HEK293 (cell line): ENCODE results near the gene RPS18.

Experiments used
- MZF1 ChIP-seq: fragments of 450-650 bp; formaldehyde crosslinking; IDR thresholded peaks from 2 replicates; pipeline ENCODE4 v1.5.1; 2017; ENCODE audit warnings: missing biosample characterization, missing genetic modification characterization, borderline replicate concordance
- PRDM10 ChIP-seq: fragments of 450-650 bp; formaldehyde crosslinking; IDR thresholded peaks from 2 replicates; pipeline ENCODE4 v1.5.1; 2016; ENCODE audit warnings: missing biosample characterization, missing genetic modification characterization
- RBAK ChIP-seq: fragments of 450-650 bp; formaldehyde crosslinking; IDR thresholded peaks from 2 replicates; pipeline ENCODE4 v1.5.1; 2016; ENCODE audit warnings: missing biosample characterization, missing genetic modification characterization
- REPIN1 ChIP-seq: fragments of 450-650 bp; formaldehyde crosslinking; IDR thresholded peaks from 2 replicates; pipeline ENCODE4 v1.5.1; 2017; ENCODE audit warnings: missing biosample characterization, missing genetic modification characterization, low read depth
- SALL2 ChIP-seq: fragments of 450-650 bp; formaldehyde crosslinking; IDR thresholded peaks from 2 replicates; pipeline ENCODE4 v1.5.0; 2017; ENCODE audit warnings: missing biosample characterization, mild to moderate bottlenecking, missing genetic modification characterization, borderline replicate concordance
- ZBTB48 ChIP-seq: fragments of 450-650 bp; formaldehyde crosslinking; IDR thresholded peaks from 2 replicates; pipeline ENCODE4 v1.5.1; 2016; ENCODE audit warnings: missing biosample characterization, missing genetic modification characterization
- ZNF146 ChIP-seq: fragments of 450-650 bp; formaldehyde crosslinking; IDR thresholded peaks from 2 replicates; pipeline ENCODE4 v1.5.1; 2016; ENCODE audit warnings: missing biosample characterization, missing genetic modification characterization
- ZNF223 ChIP-seq: fragments of 450-650 bp; formaldehyde crosslinking; IDR thresholded peaks from 2 replicates; pipeline ENCODE4 v1.5.1; 2016; ENCODE audit warnings: missing biosample characterization, missing genetic modification characterization
- ZNF280D ChIP-seq: fragments of 450-650 bp; formaldehyde crosslinking; IDR thresholded peaks from 2 replicates; pipeline ENCODE4 v1.5.1; 2016; ENCODE audit warnings: missing biosample characterization, missing genetic modification characterization
- ZNF324 ChIP-seq: fragments of 450-650 bp; formaldehyde crosslinking; IDR thresholded peaks from 2 replicates; pipeline ENCODE4 v1.5.1; 2016; ENCODE audit warnings: missing biosample characterization, missing genetic modification characterization
- ZNF391 ChIP-seq: fragments of 450-650 bp; formaldehyde crosslinking; IDR thresholded peaks from 2 replicates; pipeline ENCODE4 v1.5.1; 2016; ENCODE audit warnings: low read depth, missing biosample characterization, missing genetic modification characterization, borderline replicate concordance
- ZNF501 ChIP-seq: fragments of 450-650 bp; formaldehyde crosslinking; IDR thresholded peaks from 2 replicates; pipeline ENCODE4 v1.5.1; 2016; ENCODE audit warnings: missing biosample characterization, missing genetic modification characterization
- ZNF600 ChIP-seq: fragments of 450-650 bp; formaldehyde crosslinking; IDR thresholded peaks from 2 replicates; pipeline ENCODE4 v1.5.1; 2016; ENCODE audit warnings: missing biosample characterization, missing genetic modification characterization
- ZNF664 ChIP-seq: fragments of 450-650 bp; formaldehyde crosslinking; IDR thresholded peaks from 2 replicates; pipeline ENCODE4 v1.5.1; 2016; ENCODE audit warnings: missing biosample characterization, missing genetic modification characterization
- ZSCAN18 ChIP-seq: fragments of 450-650 bp; formaldehyde crosslinking; IDR thresholded peaks from 2 replicates; pipeline ENCODE4 v1.5.1; 2016; ENCODE audit warnings: missing biosample characterization, missing genetic modification characterization
- TF ChIP-seq, protein P1 (sequence below): fragments of 450-650 bp; formaldehyde crosslinking; IDR thresholded peaks from 2 replicates; pipeline ENCODE4 v1.5.1; 2016; ENCODE audit warnings: missing biosample characterization, missing genetic modification characterization, borderline replicate concordance
- TF ChIP-seq, protein P2 (sequence below): fragments of 450-650 bp; formaldehyde crosslinking; IDR thresholded peaks from 2 replicates; pipeline ENCODE4 v1.5.1; 2016; ENCODE audit warnings: missing biosample characterization, missing genetic modification characterization

The RPS18 gene

DNA sequence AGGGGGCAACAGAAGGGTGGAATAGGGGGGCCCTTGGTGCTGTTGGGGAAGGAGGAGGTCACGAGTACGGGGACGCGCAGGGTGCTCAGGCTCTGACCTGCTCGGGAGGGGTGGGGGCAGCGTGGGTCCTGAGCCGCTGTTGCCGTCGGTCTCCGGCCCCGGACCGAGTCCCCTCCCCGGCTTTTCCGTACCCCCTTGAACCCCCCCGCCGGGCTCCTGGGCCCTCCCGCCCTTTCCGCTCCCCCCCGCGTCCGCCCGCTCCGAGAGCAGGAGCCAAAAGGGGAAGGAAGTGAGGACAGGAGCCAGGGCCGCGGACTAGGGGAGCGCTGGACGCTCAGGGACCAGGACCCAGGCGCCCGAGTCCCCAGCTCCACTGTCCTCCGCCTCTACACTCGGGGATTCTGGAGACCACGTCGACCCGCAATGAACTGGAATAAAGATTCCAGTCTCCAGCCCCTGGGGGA is 26.9 kb downstream of the RPS18 start, which contains the start of gene RGL2 (continued):
- TF ChIP-seq ZNF501 (tag by site-specific recombination) (0 out of 2 replicates have a peak, but pooled peaks have one; percentile 18), PRDM10 (tag by site-specific recombination) (peak; percentile 87), RBAK (no peak), ZNF664 (no peak), REPIN1 (tag by site-specific recombination) (no peak), ZNF146 (tag by site-specific recombination) (no peak), ZNF600 (tag by site-specific recombination) (no peak), SALL2 (no peak), ZNF391 (tag by site-specific recombination) (no peak), ZNF324 (tag by site-specific recombination) (no peak), ZSCAN18 (no peak), ZNF280D (tag by site-specific recombination) (no peak), ZNF223 (tag by site-specific recombination) (no peak), MZF1 (tag by site-specific recombination) (no peak), ZBTB48 (tag by site-specific recombination) (peak; percentile 58)
- TF ChIP-seq, protein P1, sequence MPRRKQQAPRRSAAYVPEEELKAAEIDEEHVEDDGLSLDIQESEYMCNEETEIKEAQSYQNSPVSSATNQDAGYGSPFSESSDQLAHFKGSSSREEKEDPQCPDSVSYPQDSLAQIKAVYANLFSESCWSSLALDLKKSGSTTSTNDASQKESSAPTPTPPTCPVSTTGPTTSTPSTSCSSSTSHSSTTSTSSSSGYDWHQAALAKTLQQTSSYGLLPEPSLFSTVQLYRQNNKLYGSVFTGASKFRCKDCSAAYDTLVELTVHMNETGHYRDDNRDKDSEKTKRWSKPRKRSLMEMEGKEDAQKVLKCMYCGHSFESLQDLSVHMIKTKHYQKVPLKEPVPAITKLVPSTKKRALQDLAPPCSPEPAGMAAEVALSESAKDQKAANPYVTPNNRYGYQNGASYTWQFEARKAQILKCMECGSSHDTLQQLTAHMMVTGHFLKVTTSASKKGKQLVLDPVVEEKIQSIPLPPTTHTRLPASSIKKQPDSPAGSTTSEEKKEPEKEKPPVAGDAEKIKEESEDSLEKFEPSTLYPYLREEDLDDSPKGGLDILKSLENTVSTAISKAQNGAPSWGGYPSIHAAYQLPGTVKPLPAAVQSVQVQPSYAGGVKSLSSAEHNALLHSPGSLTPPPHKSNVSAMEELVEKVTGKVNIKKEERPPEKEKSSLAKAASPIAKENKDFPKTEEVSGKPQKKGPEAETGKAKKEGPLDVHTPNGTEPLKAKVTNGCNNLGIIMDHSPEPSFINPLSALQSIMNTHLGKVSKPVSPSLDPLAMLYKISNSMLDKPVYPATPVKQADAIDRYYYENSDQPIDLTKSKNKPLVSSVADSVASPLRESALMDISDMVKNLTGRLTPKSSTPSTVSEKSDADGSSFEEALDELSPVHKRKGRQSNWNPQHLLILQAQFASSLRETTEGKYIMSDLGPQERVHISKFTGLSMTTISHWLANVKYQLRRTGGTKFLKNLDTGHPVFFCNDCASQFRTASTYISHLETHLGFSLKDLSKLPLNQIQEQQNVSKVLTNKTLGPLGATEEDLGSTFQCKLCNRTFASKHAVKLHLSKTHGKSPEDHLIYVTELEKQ: no peak
- TF ChIP-seq, protein P2, sequence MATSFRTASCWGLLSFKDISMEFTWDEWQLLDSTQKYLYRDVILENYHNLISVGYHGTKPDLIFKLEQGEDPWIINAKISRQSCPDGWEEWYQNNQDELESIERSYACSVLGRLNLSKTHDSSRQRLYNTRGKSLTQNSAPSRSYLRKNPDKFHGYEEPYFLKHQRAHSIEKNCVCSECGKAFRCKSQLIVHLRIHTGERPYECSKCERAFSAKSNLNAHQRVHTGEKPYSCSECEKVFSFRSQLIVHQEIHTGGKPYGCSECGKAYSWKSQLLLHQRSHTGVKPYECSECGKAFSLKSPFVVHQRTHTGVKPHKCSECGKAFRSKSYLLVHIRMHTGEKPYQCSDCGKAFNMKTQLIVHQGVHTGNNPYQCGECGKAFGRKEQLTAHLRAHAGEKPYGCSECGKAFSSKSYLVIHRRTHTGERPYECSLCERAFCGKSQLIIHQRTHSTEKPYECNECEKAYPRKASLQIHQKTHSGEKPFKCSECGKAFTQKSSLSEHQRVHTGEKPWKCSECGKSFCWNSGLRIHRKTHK (tag by site-specific recombination): no peak
